SJCRH30 (cell line): ENCODE results near the gene YDJC. TPM values are rescaled to one million over a fixed set of nuclear protein-coding genes. Genes with fewer than 3 reads are reported as not detected.
"Not testable (repeated sequence)": the region's sequence is repeated elsewhere in the genome, so short reads cannot be mapped to it uniquely, and the experiment has no call there.

Experiments used
- DNase-seq, 2 experiments: peaks; one replicate each; pipeline ENCODE4 v3.0.0-alpha.2; 2015 to 2020
- H3K27ac ChIP-seq: fragments of 250-450 bp; sonication (Bioruptor Pico); 2 replicates; pipeline ENCODE4 v1.5.1; 2020; ENCODE audit warnings: mild to moderate bottlenecking, moderate library complexity
- H3K27me3 ChIP-seq: fragments of 250-450 bp; sonication (Bioruptor Pico); 2 replicates; pipeline ENCODE4 v1.5.1; 2020; ENCODE audit warnings: mild to moderate bottlenecking, moderate library complexity
- H3K36me3 ChIP-seq: fragments of 250-450 bp; sonication (Bioruptor Pico); 2 replicates; pipeline ENCODE4 v1.5.1; 2020; ENCODE audit warnings: mild to moderate bottlenecking, moderate library complexity
- H3K4me1 ChIP-seq: fragments of 250-450 bp; sonication (Bioruptor Pico); 2 replicates; pipeline ENCODE4 v1.5.1; 2020; ENCODE audit warnings: mild to moderate bottlenecking, moderate library complexity
- H3K4me3 ChIP-seq: fragments of 250-450 bp; sonication (Bioruptor Pico); 2 replicates; pipeline ENCODE4 v1.5.1; 2020; ENCODE audit warnings: mild to moderate bottlenecking, moderate library complexity
- H3K9me3 ChIP-seq: fragments of 250-450 bp; sonication (Bioruptor Pico); replicated peaks from 2 replicates; pipeline ENCODE4 v1.5.1; 2020; ENCODE audit warnings: mild to moderate bottlenecking, moderate library complexity
- total RNA-seq: library from RNA; depleted of rRNA; stranded (reverse); fragments of >200 nt; shearing (Covaris generic); gene quantifications from 2 replicates; pipeline ENCODE4 v1.2.3, GENCODE V29; 2014

The YDJC gene
- total RNA-seq, 1 experiment from 2014 or later: 8.9 TPM

GRCh38 chr22:21628386-21629254 lies 1.2 kb downstream of the YDJC start:
- Histone ChIP-seq H3K27ac (no peak overlapping the region), H3K9me3 (no peaks in the 10 kb centered on the region), H3K4me3 (peak overlapping the region; percentile 68), H3K4me1 (no peaks in the 10 kb centered on the region), H3K36me3 (no peaks in the 10 kb centered on the region), H3K27me3 (no peaks in the 10 kb centered on the region)
- DNase-seq: no peak

- Histone ChIP-seq H3K36me3 (peaks cover 7% of the 10 kb centered on the region; the same call in 1 of the 2 replicates), H3K27me3 (no peaks in the 10 kb centered on the region), H3K27ac (no peak overlapping the region), H3K4me1 (no peaks in the 10 kb centered on the region), H3K9me3 (no peaks in the 10 kb centered on the region), H3K4me3 (no peak overlapping the region)
- no peak for DNase-seq
These were observed 2.9 kb downstream of the YDJC start for GRCh38 chr22:21626735-21627469.

- Histone ChIP-seq H3K27ac (no peak overlapping the region), H3K36me3 (peaks cover 9% of the 10 kb centered on the region; the same call in 1 of the 2 replicates), H3K27me3 (no peaks in the 10 kb centered on the region), H3K4me3 (no peak overlapping the region), H3K4me1 (no peaks in the 10 kb centered on the region), H3K9me3 (no peaks in the 10 kb centered on the region)
- no peak for DNase-seq
These were observed 3.6 kb downstream of the YDJC start for GRCh38 chr22:21626073-21626734.

GRCh38 chr22:21624880-21625791 lies 4.7 kb downstream of the YDJC start:
- Histone ChIP-seq H3K4me3 (no peak overlapping the region), H3K27ac (no peak overlapping the region)

GRCh38 chr22:21624120-21624879 lies 5.5 kb downstream of the YDJC start:
- Histone ChIP-seq H3K36me3 (peaks cover 9% of the 10 kb centered on the region; the same call in 1 of the 2 replicates), H3K27me3 (no peaks in the 10 kb centered on the region), H3K4me1 (no peaks in the 10 kb centered on the region), H3K9me3 (no peaks in the 10 kb centered on the region), H3K4me3 (no peak overlapping the region), H3K27ac (no peak overlapping the region)
- DNase-seq: peak; percentile 29 to 45

More at GRCh38 chr22:21624880-21625791, 4.7 kb downstream of the YDJC start:
- Histone ChIP-seq H3K27me3 (no peaks in the 10 kb centered on the region), H3K9me3 (no peaks in the 10 kb centered on the region), H3K36me3 (peaks cover 9% of the 10 kb centered on the region; the same call in 1 of the 2 replicates), H3K4me1 (no peaks in the 10 kb centered on the region)
- no peak for DNase-seq

- H3K27ac ChIP-seq: no peak overlapping the region
- DNase-seq: no peak
- H3K9me3 ChIP-seq: no peaks in the 10 kb centered on the region
- no peaks in the 10 kb centered on the region for H3K27me3 ChIP-seq
- H3K4me1 ChIP-seq: no peaks in the 10 kb centered on the region
- H3K4me3 ChIP-seq: no peak overlapping the region
- H3K36me3 ChIP-seq: peaks cover 9% of the 10 kb centered on the region; the same call in 1 of the 2 replicates
These were observed 6.2 kb downstream of the YDJC start for GRCh38 chr22:21623648-21623970.

- no peak overlapping the region for H3K4me3 ChIP-seq
- H3K9me3 ChIP-seq: no peaks in the 10 kb centered on the region
- H3K36me3 ChIP-seq: peaks cover 12% of the 10 kb centered on the region
- H3K27me3 ChIP-seq: no peaks in the 10 kb centered on the region
- H3K4me1 ChIP-seq: no peaks in the 10 kb centered on the region
- DNase-seq: no peak
- no peak overlapping the region for H3K27ac ChIP-seq
These were observed 6.7 kb downstream of the YDJC start for GRCh38 chr22:21622919-21623647.

- no peak overlapping the region for H3K4me3 ChIP-seq
- H3K27ac ChIP-seq: no peak overlapping the region
- H3K4me1 ChIP-seq: no peaks in the 10 kb centered on the region
- no peaks in the 10 kb centered on the region for H3K9me3 ChIP-seq
- no peak for DNase-seq
- no peaks in the 10 kb centered on the region for H3K27me3 ChIP-seq
- peaks cover 17% of the 10 kb centered on the region for H3K36me3 ChIP-seq
These were observed 7.6 kb downstream of the YDJC start for GRCh38 chr22:21622011-21622918.

GRCh38 chr22:21621025-21621424 lies 8.8 kb downstream of the YDJC start:
- no peak for DNase-seq
- Histone ChIP-seq H3K27ac (no peak overlapping the region), H3K36me3 (peaks cover 19% of the 10 kb centered on the region), H3K9me3 (no peaks in the 10 kb centered on the region), H3K4me3 (no peak overlapping the region), H3K4me1 (no peaks in the 10 kb centered on the region), H3K27me3 (no peaks in the 10 kb centered on the region)

- DNase-seq: not testable (repeated sequence)
- H3K36me3 ChIP-seq: peaks cover 49% of the 10 kb centered on the region
These were observed 12.5 kb downstream of the YDJC start for GRCh38 chr22:21617337-21617736.

GRCh38 chr22:21615731-21616130 lies 14.1 kb downstream of the YDJC start:
- Histone ChIP-seq H3K9me3 (no peaks in the 10 kb centered on the region), H3K27ac (no peak overlapping the region), H3K4me1 (no peaks in the 10 kb centered on the region), H3K4me3 (no peak overlapping the region), H3K27me3 (no peaks in the 10 kb centered on the region), H3K36me3 (peaks cover 58% of the 10 kb centered on the region)
- DNase-seq: no peak

More at GRCh38 chr22:21617337-21617736, 12.5 kb downstream of the YDJC start:
- not testable (repeated sequence) for H3K27ac ChIP-seq, H3K4me3 ChIP-seq, H3K4me1 ChIP-seq, H3K27me3 ChIP-seq, H3K9me3 ChIP-seq

GRCh38 chr22:21613553-21614233 lies 16.1 kb downstream of the YDJC start:
- Histone ChIP-seq H3K27me3 (no peaks in the 10 kb centered on the region; the same call in 1 of the 2 replicates), H3K27ac (no peak overlapping the region)
- DNase-seq: no peak

More at GRCh38 chr22:21613553-21614233, 16.1 kb downstream of the YDJC start:
- Histone ChIP-seq H3K4me3 (no peak overlapping the region), H3K4me1 (no peaks in the 10 kb centered on the region), H3K9me3 (no peaks in the 10 kb centered on the region), H3K36me3 (peaks cover 75% of the 10 kb centered on the region)
